Non-pigmented ciliary epithelial cell (primary cell): ENCODE data around the gene AARS2.

Experiments
- DNase-seq: peaks from one replicate; pipeline ENCODE4 v3.0.0-alpha.2; 2010; ENCODE audit warnings: low read depth

The AARS2 gene

DNA sequence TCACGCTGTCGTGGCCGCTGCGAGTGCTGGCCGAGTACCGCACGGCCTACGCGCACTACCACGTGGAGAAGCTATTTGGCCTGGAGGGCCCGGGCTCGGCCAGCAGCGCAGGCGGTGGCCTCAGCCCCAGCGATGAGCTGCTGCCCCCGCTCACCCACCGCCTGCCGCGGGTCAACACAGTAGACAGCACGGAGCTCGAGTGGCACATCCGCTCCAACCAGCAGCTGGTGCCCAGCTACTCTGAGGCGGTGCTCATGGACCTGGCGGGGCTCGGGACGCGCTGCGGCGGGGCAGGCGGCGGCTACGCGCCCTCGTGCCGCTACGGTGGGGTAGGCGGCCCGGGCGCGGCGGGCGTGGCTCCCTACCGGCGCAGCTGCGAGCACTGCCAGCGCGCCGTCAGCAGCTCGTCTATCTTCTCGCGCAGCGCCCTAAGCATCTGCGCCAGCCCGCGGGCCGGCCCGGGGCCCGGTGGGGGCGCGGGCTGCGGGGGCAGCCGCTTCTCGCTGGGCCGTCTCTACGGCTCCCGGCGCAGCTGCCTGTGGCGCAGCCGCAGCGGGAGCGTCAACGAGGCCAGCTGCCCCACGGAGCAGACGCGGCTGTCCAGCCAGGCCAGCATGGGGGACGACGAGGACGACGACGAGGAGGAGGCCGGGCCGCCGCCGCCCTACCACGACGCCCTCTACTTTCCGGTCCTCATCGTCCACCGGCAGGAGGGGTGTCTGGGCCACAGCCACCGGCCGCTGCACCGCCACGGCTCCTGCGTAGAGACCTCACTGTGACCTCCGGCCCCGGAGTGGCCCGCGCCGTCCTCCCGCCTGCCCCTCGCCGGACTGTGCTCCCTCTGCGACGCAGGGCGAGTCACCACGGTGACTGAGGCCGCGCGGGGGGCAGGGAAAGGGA is 37.1 kb downstream of the AARS2 start:
- no peak for DNase-seq

DNA sequence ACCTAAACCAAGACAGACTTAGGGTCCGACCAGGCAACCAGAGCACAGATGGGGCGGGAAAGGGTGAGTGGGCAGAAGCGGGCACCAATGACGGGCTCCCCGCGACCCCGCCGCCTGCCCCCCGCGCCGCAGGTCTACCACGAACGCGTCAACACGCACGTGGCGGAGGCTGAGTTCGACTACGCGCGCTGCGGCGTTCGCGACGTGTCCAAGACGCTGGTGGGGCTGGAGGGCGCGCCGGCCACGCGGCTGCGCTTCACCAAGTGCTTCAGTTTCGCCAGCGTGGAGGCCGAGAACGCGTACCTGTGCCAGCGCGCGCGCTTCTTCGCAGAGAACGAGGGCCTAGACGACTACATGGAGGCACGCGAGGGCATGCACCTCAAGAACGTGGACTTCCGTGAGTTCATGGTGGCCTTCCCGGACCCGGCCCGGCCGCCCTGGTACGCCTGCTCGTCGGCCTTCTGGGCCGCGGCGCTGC is 37.8 kb downstream of the AARS2 start:
- DNase-seq = no peak

DNA sequence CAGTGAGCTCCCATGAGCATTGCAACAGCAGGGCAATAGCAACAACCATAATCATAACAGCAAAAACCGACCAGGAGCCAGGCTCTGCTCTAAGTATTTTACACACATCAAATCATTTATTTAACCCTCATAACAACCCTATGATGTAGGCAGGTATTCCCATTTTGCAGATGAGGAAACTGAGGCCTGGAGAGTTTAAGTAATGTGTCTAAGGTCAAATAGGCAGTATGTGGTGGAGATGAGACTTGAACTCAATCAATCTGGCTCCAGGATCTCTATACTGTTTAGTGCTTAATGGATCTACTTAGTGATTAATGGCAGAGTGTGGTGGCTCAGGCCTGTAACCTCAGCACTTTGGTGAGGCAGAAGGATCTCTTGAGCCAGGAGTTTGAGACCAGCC is 39.5 kb downstream of the AARS2 start:
- DNase-seq = no peak

DNA sequence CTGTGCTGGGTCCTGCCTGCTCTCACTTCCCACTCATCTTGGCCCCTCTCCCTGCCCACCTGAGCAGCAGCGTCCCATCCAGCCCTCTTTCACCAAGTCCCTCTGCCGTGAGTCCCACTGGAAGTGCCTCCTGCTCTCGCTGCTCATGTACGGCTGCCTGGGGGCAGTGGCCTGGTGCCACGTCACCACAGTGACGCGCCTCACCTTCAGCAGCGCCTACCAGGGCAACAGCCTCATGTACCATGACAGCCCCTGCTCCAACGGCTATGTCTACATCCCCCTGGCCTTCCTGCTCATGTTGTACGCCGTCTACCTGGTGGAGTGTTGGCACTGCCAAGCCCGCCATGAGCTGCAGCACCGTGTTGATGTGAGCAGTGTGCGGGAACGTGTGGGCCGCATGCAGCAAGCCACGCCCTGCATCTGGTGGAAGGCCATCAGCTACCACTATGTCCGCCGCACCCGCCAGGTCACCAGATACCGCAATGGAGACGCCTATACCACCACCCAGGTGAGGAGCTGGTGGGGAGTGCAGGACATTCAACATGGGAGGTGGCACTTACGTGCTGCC is 40.1 kb downstream of the AARS2 start:
- no peak for DNase-seq

DNA sequence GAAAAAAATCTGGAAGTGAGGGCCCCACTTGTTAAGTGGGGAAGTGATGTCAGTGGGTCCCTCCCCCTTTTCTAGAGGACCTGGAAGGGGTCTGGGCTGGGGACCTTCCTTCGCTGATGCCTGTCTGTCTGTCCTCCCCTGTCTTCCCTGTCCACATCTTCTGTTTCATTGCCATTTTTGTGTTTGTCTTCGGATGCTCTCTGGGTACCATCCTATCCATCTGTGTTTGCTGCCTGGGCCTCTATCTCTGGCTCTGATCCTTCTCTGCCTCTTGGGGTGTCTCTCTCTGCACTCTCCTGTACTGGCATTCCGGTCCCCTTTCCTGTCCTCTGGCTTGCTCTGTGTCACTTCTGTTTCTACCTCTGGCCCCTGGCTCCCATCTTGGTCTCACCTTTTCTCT is 40.6 kb downstream of the AARS2 start:
- no peak for DNase-seq

DNA sequence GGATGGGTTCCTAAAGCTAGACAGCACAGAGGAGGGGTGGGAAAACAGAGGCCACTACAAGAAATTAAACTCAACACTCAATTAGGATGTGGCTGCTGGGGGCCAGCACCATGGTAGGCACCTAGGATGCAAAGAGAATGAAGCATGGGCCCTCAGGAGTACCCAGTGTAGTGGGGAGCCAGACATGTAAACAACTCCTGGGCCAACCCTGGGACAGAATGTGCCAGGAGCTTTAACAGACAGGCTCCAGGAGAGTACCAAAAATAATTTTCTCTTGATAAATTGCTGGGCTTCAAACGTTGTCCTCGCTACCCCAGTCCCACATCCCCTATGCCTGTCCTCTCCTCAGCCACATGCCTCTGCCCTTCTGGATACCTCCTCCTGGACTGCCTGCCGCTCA is 41.2 kb downstream of the AARS2 start:
- no peak for DNase-seq

DNA sequence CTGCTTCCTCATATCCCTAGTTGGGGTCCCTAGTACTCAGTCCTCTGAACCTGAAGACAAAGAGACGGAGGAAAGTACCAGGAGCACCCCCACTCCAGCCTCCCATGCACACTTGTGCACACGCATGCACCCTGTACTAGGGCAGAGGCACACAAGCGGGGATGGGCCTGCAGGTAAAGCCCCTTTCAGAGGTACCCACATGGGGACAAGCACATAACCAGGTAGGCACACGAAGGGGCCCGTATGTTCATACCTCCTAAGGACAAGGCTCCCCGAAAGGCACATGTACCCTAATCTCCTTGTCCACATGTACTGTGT is 41.8 kb downstream of the AARS2 start:
- no peak for DNase-seq

DNA sequence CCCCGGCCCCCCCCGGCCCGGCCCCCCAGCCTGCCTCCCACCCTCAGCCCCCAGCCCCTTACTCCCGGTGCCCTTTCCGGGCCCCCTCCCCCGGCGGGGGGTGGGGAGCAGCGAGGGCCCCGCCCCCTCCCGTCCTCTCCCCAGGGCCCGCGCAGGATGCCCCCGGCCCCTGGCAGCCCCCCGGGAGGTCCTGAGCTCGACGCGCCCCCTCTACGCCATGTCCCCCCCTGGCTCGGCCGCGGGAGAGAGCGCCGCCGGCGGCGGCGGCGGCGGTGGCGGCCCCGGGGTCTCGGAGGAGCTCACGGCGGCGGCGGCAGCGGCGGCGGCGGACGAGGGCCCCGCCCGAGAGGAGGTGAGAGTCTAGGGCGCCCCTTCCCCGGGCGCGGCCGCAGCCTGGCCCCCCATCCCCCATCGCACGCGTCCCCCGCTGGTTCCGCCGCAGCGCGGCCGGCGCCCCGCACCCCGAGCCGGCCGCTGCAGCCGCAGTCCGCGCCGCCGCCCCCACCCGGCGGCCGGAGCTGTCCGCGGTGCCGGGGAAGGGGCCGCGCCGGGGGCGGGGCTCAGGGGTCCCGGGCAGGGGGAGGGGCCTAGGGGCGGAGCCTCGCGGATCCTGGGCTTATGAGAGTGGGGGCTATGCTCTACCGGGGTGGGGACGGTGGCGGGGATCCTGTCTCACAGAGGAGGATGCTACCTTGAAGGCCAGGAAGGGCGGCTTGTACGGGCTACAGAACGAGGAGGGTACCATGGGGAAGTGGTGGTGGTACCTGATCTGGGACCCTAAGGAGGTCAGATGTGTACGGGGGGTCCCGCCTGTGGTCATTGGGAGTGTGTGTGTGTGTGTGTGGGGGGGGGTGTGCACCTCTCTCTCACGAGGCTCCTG is 42.4 kb downstream of the AARS2 start:
- DNase-seq = no peak

DNA sequence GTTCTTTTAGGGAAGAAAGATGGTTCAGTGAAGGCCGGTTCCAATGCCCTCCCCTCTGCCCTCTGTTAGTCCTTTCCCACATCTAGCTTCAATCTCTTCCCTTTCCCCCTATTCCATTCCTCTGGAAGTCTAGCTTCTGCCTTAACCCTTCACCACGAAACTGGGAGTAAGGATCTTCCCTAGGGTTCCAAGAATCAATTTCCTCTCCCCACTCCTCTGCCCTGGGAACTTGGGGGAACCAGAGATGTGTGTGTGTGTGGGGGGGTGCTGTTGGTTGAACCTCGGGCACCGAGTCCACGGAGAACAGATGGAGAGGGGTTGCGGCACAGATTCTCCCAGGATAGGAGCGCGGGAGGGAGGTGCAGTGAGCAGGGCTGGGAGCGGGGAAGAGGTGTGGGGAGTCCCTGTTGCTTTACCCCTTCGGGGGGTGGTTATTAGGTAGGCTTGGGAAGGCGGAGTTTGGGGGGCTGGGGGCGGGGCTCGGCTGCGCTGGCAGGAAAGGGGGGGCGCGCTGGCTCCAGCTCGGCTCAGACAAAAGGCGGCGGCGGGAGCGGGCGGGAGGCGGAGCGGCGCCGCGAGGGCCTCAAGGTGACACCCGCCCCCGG is 43.1 kb downstream of the AARS2 start, which contains the start of gene TMEM151B:
Gene TMEM151B (plus strand): TSS at position 530 of the 605 bp plus-strand sequence. CDS start 293 bp downstream, outside the sequence.
- no peak for DNase-seq

DNA sequence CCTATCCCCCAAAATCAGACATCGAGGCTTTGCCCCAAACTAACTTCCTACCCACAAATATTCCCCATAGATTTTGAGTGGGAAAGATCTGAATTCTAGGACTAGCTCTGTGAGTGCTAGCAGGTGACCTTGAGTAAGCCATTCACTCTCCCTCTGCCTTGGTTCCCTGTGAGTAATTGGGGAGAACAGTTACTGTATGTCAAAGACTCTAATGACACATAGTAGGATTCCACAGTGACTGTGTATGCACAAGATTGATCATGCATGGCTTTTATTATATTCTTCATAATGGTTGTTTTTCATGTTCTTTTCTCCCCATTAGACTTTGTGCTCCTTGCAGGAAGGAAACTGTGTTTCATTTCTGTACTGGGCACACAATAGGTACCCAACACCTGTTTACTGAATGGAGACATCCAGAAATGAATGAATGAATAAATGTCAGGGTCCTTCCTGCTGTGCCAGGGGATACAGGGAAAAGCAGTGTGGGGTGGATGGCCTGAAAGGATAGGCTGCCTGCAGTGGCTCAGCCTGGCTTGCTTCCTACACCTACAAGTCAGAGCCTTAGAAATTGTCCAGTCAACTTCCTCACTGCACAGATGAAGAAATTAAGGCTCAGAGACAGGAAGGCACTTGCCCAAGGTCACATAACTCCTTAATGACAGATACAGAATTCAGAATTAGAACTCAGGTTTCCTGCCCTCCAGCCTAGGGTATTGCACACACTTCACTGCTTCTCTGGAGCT is 43.8 kb downstream of the AARS2 start:
- DNase-seq = no peak

DNA sequence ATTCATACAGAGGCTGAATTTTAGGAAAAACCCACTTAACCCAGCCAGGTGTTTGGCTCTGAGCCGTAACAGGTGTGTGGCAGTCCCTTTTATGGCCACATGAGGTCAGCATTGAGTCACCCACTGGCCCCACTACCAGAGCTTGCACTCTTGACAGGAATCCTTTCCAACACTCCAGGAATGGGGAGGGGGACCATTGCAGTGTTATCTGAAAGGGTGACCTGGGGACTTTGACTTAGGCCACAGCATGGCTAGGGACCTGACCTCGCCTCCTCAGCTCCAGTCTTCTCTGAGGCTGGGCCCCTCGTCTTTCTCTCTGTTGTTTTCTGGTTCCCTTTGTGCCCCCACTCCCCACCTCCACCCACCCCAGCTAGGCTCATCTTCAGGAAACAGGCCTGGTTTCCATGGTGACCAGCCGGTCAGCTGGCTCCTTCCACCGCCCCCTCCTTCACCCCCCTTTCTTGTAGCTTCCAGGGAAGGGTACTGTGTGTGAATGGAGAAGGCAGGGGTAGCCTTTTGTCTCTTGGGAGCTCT is 45.0 kb downstream of the AARS2 start:
- DNase-seq = no peak

DNA sequence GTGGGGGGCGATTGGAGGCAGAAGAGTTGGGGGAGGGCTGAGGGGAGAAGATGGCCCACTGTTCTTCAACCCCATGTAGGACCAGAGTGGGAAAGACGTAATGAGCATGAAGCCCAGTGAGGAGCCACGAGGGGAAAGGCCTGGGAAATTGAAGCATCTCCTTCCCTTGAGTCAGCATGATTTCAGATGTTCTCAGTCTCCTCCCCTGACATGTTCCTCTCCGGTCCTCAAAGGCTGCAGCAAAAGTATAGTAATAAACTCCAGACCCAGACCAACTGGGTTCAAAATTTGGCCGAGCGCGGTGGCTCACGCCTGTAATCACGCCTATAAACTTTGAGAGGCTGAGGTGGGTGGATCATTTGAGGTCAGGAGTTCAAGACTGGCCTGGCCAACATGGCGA is 45.9 kb downstream of the AARS2 start:
- DNase-seq = no peak

DNA sequence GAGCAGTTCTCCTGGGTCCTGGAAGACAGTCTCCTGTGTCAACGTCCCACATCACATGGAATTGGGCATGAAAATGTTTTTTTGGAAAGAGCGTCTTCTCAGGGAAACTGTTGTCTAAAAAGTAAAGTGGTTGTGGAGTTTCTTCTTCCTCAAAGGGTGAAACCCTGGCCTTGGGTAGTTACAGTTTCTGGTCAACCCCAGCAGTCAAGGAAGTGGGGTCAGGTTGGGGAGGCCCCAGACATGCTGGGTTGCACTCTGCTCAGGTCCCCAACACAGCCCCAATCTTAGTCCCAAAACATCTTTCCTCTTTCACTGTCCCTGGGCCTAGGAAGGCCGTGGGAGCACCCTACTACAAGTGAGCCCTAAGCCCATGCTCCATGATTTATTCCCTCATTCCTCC is 46.8 kb downstream of the AARS2 start:
- no peak for DNase-seq

DNA sequence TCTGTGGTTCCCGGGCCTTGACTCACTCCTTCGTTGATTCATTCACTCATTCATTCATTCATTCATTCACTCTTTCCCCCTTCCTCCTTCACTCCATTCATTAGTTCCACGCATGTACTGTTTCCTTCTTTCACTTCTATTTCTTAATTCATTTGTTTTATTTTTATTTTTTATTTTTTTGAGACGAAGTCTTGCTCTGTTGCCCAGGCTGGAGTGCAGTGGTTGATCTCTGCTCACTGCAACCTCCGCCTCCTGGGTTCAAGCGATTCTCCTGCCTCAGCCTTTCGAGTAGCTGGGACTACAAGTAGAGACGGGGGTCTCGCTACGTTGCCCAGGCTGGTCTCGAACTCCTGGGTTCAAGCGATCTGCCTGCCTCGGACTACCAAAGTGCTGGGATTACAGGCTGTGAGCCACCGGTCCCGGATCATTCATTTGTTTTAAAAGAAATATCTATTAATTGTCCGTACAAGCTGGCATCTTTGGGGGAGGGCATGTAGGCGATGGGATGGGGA is 47.4 kb downstream of the AARS2 start:
- DNase-seq = no peak

DNA sequence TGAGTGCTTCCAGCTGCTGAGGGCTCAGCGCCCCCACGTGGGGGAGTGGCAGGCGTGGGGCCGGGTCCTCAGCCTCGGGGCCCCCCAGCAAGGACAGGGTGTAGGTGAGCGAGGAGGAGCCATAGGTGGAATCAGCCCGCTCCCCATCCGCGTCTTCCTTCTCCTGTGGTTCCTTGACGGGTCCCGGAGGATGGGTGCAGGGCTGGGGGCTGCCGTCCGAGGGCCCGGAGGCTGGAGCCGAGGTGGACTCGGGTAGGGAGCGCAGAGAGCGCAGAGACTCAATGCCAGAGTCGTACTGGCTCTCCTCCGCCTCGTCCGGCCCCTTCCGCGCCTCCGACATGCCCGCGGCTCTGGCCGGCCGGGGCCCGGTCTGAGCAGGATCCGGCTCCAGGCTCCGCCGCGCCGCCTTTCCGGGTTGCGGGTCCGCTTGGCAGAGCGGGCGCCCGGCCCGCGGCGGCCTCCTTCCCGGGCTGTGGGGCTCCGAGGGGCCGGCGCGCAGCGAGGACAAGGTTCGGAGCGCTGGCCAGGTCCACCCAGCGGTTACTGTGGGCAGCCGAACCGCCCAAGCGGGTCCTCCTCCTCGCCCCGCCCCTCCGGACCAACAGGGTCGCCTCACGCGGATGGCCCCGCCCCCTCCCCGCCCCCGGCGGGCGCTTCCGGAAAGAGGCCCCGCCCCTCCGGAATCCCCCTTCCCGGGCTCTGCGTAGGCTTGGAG is 48.0 kb downstream of the AARS2 start, which contains the start of gene NFKBIE:
Gene NFKBIE (minus strand): TSS at position 545 of the 715 bp plus-strand sequence. CDS start 205 bp downstream, at position 340.
- no peak for DNase-seq

DNA sequence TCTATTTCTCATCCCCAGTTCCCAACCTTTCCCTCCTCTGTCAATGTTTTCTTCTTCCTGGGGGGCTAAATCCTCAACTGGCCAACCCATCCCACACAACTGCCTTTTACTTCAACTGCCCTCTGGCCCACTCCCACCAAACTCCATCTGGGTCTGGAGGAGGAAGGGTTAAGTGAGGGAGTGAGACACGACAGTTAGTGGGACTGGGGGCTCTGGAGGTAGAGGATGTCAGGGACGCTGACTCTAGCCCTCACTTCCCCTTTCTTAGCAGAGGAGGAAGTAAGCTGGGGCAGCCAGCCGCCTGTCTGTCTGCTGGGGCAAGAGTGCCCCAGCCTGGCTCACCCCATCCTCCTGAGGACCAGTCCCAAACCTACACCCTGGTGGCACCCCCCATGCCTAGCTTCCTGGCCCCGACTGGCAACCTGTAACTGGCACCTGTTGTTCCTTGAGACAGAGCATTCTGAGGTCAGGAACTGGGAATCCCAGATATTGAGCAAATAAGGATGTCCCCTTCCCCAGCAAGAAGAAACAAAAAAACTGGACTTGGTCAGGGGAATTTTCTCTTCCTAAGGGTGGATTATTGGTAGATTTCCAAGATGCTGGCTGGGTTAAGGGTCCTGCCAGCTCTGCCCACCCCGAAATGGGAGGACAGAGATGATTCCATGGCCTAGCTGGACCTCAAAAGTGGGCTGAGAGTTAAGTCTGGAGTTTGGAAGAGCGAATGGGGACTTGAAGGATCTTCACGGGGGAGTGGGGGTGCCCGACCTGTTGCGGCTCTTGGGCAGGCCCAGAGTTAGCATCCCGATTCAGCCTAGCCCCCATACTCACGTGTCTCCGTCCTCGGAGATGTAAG is 48.8 kb downstream of the AARS2 start:
- no peak for DNase-seq

DNA sequence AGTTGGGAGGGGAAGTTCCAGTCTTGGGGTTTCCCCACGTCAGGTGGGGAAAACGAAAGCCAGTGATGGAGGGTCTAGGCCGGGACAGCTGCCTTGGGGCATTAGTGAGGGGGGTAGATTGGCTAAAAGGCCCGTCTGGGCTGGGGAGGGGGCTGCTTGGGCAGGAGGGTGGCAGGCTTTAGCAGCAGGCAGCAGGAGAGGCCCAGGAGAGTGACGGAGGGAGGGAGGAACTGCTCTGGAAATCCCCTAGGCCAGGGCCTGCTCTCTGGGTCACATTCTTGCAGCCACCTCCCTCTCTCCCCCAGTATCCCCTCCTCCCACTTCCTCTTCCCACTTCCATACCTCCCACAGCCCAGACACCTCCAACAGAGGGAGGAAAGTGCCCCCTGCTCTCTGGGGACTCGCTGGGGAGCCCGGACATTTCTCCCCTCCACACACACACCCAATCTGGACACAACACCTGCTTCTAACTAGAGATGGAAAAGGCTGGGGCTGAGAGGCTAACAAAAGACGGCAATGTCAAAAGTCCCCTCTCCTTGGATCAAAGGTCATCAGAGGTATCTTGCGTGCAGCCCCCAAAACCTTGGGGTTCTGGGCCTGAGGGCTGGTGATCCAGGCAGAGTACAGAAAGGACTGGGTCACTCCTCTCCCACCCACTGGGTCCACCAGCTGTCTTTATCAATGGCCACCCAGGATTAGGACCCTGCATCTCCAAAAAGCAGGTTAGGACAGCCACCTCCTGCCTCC is 49.6 kb downstream of the AARS2 start:
- DNase-seq = no peak
